ENCODE data around the gene NSD1. TPM values are rescaled to one million over a fixed set of nuclear protein-coding genes. Genes with fewer than 3 reads are reported as not detected.

NSD1 gene
- total RNA-seq, 2 experiments from 2014 or later, result 50.2 to 51.7 TPM

DNA sequence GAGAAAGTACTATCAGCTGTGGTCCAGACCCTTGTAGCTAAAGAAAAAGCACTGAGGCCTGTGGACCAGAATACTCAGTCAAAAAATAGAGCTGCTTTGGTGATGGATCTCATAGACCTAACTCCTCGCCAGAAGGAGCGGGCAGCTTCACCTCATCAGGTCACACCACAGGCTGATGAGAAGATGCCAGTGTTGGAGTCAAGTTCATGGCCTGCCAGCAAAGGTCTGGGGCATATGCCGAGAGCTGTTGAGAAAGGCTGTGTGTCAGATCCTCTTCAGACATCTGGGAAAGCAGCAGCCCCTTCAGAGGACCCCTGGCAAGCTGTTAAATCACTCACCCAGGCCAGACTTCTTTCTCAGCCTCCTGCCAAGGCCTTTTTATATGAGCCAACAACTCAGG, 161.1 kb downstream of the NSD1 start:
- intact Hi-C loops (cut with micrococcal nuclease), result no loop called here
- Mint-ChIP-seq H3K27me3 (ENCODE audit: low read depth) (no peaks in the 10 kb centered on the region), H3K27ac (no peak overlapping the region), H3K36me3 (ENCODE audit: low read depth) (peaks cover 34% of the 10 kb centered on the region), H3K9me3 (no peaks in the 10 kb centered on the region), H3K4me1 (ENCODE audit: low read depth) (peaks cover 28% of the 10 kb centered on the region), H3K4me3 (no peak overlapping the region)
- CTCF ChIA-PET, result interaction anchor here (0.6 to 0.7 kb wide), 2 partner anchors 42 to 184 kb away, joined by 3 read pairs; no protein-coding TSS in a partner anchor
- DNase-seq, result no peak

DNA sequence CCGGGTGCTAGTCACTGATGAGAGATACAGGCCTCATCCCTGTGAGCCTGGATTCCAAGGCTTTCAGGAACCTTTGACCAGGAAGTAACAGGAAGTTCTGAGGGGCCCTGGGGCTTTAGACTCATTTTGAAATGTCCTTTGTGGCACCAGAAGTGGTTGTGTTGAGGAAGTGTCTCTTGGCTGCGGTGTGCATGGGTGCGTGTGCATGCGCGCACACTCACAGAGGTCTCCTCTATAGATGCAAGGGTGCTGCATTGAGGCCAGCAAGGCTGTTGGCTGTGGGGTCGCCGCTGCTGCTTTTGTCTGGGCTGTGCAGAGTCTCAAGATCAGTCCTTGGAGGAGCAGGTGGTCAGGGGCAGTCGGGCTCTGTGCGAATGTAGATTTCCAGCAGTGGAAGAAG, 162.4 kb downstream of the NSD1 start:
- Mint-ChIP-seq H3K36me3 (ENCODE audit: low read depth) (peaks cover 31% of the 10 kb centered on the region), H3K9me3 (no peaks in the 10 kb centered on the region), H3K27ac (peak overlapping the region; percentile 50), H3K4me3 (no peak overlapping the region), H3K4me1 (ENCODE audit: low read depth) (peaks cover 39% of the 10 kb centered on the region), H3K27me3 (ENCODE audit: low read depth) (no peaks in the 10 kb centered on the region)
- no peak for DNase-seq
- CTCF ChIA-PET, result interaction anchor here (6.9 kb wide), 1 partner anchor 182 kb away, joined by 36 read pairs; no protein-coding TSS in a partner anchor
- intact Hi-C loops (cut with micrococcal nuclease), result no loop called here

DNA sequence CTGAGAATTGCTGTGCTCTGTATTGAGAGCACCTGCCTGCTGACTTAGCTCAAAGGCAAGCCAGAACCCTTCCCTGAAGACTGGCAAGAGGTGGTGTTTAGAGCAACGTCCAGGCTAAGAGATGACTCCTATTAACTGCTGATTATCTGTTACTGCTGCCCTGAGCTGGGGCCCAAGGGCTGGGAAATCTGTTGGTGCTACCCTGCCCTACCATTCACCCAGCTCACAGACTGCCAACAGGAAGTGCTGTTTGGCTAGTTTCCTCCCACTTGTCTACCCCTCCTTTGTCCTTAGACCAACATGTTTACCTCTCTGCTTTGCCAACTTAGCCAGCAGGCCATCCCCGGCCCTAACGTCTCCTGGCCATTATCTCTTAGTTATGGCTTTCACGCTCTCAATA, 163.0 kb downstream of the NSD1 start:
- Mint-ChIP-seq H3K27me3 (ENCODE audit: low read depth) (no peaks in the 10 kb centered on the region), H3K27ac (peak overlapping the region; percentile 54), H3K36me3 (ENCODE audit: low read depth) (peaks cover 30% of the 10 kb centered on the region), H3K4me3 (no peak overlapping the region), H3K9me3 (no peaks in the 10 kb centered on the region), H3K4me1 (ENCODE audit: low read depth) (peaks cover 46% of the 10 kb centered on the region)
- DNase-seq, result no peak
- CTCF ChIA-PET, result interaction anchor here (1.2 to 6.9 kb wide), 2 partner anchors 22 to 183 kb away, joined by 4 to 36 read pairs; no protein-coding TSS in a partner anchor
- intact Hi-C loops (cut with micrococcal nuclease), result no loop called here

DNA sequence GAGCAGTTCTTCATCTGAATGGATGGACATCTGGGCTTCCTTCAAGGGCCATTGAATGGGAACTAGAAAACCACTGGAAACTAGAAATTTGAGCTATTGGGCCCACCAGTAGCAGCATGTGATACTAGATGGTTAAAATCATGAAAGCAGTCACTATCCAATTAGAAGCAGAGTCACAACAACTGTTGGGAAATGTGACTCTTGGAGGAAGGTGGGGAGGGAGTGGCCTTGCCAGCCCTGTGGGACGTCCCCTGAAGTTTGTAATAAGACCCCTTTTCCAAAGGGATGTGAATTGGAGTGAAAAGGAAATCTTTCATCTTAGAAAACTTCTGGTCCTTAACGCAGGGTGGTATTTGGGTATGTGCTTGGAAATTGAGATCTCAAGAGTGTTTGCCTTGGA, 164.3 kb downstream of the NSD1 start:
- H3K27ac Mint-ChIP-seq, result no peak overlapping the region
- peaks cover 19% of the 10 kb centered on the region for H3K36me3 Mint-ChIP-seq (ENCODE audit: low read depth)
- intact Hi-C loops (cut with micrococcal nuclease), result no loop called here
- CTCF ChIA-PET, result interaction anchor here (1.2 to 6.9 kb wide), 3 partner anchors 12 to 184 kb away, joined by 4 to 36 read pairs (median 22); no protein-coding TSS in a partner anchor
- H3K9me3 Mint-ChIP-seq, result no peaks in the 10 kb centered on the region
- DNase-seq, result no peak
- H3K27me3 Mint-ChIP-seq (ENCODE audit: low read depth), result no peaks in the 10 kb centered on the region
- H3K4me1 Mint-ChIP-seq (ENCODE audit: low read depth), result peaks cover 56% of the 10 kb centered on the region
- no peak overlapping the region for H3K4me3 Mint-ChIP-seq

DNA sequence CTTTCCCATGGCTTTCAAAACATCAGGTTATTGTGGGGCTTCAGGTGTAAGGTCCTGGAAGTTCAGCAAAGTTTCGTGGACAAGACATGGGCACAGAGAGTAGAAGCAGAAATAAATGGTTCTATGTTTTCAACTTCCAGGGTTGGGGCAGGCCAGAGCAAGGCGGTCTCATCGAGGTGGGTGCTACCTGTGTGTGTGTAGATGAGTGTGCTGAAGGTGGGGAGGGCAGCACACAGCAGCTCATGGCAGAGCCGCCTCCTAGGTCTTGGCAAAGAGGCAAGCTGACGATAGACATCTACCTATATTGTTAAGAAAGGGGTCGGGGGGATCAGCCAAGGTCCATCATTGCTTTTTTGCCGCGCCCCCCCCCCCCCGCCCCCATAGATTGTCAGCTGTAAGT, 166.1 kb downstream of the NSD1 start:
- intact Hi-C loops (cut with micrococcal nuclease), result no loop called here
- no peak for DNase-seq
- Mint-ChIP-seq H3K4me1 (ENCODE audit: low read depth) (peaks cover 64% of the 10 kb centered on the region), H3K27me3 (ENCODE audit: low read depth) (no peaks in the 10 kb centered on the region), H3K4me3 (no peak overlapping the region), H3K9me3 (no peaks in the 10 kb centered on the region), H3K36me3 (ENCODE audit: low read depth) (peaks cover 19% of the 10 kb centered on the region), H3K27ac (peak overlapping the region; percentile 63)
- CTCF ChIA-PET, result interaction anchor here (3.3 to 6.9 kb wide), 2 partner anchors 10 to 186 kb away, joined by 22 to 36 read pairs; no protein-coding TSS in a partner anchor

DNA sequence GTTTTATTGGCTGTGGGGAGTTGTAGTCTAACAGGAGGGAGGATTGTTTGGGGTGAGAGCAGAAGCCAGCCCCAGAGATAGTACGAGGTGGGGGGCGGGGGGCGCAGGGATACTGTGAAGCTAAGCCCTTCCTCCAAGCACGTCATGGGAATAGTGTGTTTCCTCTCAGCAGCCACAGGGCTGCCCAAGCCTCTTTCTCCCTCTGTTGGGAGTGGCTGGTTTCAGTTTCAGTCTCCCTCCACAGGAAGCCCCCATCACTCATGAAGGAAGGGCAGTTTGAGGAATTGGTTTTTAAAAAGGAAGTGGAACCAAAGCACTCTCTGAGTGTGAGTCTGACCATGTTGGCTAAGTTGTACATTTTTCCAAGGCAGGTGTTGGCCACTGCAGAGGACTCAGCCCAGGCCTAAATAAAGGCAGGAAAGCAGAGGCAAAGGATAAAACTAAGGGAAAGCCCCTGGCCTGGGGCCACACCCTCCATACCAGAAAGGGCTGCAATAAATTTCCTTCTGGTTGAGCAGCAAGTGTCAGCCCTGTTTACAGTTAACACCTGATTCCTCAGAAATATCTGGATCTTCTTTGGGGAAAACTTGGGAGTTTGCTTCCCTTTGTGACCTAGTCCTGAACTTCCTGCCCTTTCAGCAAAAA, 166.8 kb downstream of the NSD1 start:
- peaks cover 64% of the 10 kb centered on the region for H3K4me1 Mint-ChIP-seq (ENCODE audit: low read depth)
- no peaks in the 10 kb centered on the region for H3K9me3 Mint-ChIP-seq
- no peaks in the 10 kb centered on the region for H3K27me3 Mint-ChIP-seq (ENCODE audit: low read depth)
- CTCF ChIA-PET, result interaction anchor here (1.3 to 6.9 kb wide), 5 partner anchors 9 to 214 kb away, joined by 3 to 36 read pairs (median 8); partner anchors contain the start of gene FGFR4
- peaks cover 21% of the 10 kb centered on the region for H3K36me3 Mint-ChIP-seq (ENCODE audit: low read depth)
- intact Hi-C loops (cut with micrococcal nuclease), result no loop called here
- DNase-seq, result peak; percentile 52
- no peak overlapping the region for H3K4me3 Mint-ChIP-seq
- peak overlapping the region; percentile 63 for H3K27ac Mint-ChIP-seq

DNA sequence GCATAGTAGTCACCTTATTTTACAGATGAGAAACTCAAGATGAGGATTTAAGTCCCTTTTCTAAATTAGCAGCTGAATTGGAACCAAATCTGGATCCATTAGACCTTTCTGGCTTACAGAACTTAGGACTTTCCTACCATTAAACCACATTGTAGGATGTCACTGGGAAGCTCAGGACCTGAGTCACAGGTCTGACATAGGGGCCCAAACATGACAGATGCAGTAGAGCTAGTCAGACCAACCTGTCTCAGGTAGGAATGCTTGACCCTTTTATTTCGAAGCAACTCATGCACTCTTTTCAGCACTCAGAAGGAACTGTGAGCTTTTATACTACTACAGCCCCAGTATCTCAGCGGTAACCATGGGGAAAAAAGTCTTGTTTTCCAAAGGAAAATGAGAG, 167.4 kb downstream of the NSD1 start:
- no peak overlapping the region for H3K4me3 Mint-ChIP-seq
- H3K4me1 Mint-ChIP-seq (ENCODE audit: low read depth), result peaks cover 64% of the 10 kb centered on the region
- no peaks in the 10 kb centered on the region for H3K27me3 Mint-ChIP-seq (ENCODE audit: low read depth)
- peak overlapping the region; percentile 63 for H3K27ac Mint-ChIP-seq
- CTCF ChIA-PET, result interaction anchor here (1.0 to 6.9 kb wide), 6 partner anchors 9 to 214 kb away, joined by 3 to 36 read pairs (median 5); partner anchors contain the start of gene FGFR4
- intact Hi-C loops (cut with micrococcal nuclease), result no loop called here
- no peak for DNase-seq
- no peaks in the 10 kb centered on the region for H3K9me3 Mint-ChIP-seq
- H3K36me3 Mint-ChIP-seq (ENCODE audit: low read depth), result peaks cover 21% of the 10 kb centered on the region

DNA sequence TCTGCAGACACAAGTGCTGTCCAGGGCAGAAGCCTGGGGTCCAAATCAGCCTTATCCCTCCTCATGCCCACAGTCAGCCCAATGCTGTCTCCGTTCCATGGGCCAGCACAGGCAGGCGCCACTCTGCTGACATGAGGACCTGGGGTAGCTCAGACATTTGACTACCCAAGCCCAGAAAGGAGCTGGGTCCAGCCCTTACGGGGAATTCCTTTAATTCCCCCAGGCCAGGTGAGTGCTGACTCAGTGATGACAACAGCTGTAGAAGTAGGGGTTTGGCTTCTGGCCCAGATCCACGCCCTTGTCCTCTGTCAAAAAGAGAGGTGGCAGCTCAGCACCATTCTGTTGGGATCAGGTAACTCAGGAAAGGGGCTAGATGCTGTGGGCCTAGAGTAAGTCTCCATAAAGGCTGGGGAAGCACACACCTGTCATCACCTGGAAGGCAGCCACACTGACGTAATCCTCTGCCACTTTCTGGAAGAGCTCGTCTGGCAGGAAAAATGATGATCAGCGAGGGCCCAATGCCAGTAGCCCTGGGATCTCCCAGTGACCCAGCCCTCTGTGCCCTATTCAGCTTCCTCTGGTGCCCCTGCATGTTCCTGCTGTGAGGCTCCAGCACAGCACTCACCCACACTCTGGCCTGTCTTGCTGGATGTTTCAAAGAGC, 168.1 kb downstream of the NSD1 start:
- peaks cover 25% of the 10 kb centered on the region for H3K36me3 Mint-ChIP-seq (ENCODE audit: low read depth)
- no peaks in the 10 kb centered on the region for H3K9me3 Mint-ChIP-seq
- CTCF ChIA-PET, result interaction anchor here (1.0 to 6.9 kb wide), 6 partner anchors 8 to 215 kb away, joined by 3 to 36 read pairs (median 5); partner anchors contain the start of gene FGFR4
- no peaks in the 10 kb centered on the region for H3K27me3 Mint-ChIP-seq (ENCODE audit: low read depth)
- peak; percentile 38 for DNase-seq
- H3K27ac Mint-ChIP-seq, result peak overlapping the region; percentile 63
- H3K4me3 Mint-ChIP-seq, result no peak overlapping the region
- peaks cover 61% of the 10 kb centered on the region for H3K4me1 Mint-ChIP-seq (ENCODE audit: low read depth)
- intact Hi-C loops (cut with micrococcal nuclease), result loop anchor here (2.0 kb wide), 1 partner anchor 187 kb away; no protein-coding TSS in a partner anchor

DNA sequence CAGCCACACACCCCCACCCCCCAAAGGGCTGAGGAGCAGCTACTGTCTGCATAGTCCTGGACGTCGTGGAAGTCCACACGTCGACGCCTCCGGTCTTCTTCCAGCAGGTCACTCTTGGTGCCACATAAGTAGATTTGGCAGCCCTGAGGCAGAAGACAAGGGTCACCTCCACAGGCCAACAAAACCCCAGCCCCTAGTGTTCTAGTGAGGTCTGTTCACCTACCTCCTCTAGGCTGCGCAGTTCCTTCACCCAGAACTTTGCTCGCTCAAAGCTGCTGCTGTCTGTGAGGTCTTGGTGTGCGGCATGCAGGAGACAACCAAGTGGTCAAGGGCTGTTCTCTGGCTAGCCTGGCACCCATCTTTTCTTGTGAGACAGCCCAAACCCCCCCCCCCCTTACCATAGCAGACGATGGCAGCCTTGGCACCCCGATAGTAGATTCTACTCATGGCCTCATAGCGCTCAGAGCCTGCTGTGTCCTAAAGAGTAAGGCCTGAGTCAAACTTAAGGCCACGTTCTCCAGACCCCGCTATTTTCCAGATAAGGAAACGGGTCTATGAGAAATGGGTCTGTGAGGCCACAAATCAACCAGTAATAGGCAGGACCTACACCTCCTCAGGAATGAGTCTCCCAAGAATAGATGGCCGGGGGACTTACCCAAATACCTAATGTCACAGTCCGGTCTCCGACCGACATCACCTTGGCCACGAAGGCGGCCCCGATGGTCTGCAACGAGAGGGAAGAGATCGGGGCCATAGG, 169.0 kb downstream of the NSD1 start:
- Mint-ChIP-seq H3K9me3 (no peaks in the 10 kb centered on the region), H3K36me3 (ENCODE audit: low read depth) (peaks cover 29% of the 10 kb centered on the region), H3K27me3 (ENCODE audit: low read depth) (no peaks in the 10 kb centered on the region), H3K4me3 (peak overlapping the region; percentile 95), H3K27ac (no peak overlapping the region), H3K4me1 (ENCODE audit: low read depth) (peaks cover 64% of the 10 kb centered on the region)
- intact Hi-C loops (cut with micrococcal nuclease), result loop anchor here (1.0 to 2.0 kb wide), 3 partner anchors 10 to 188 kb away; no protein-coding TSS in a partner anchor
- CTCF ChIA-PET, result interaction anchor here (1.0 to 6.9 kb wide), 5 partner anchors 7 to 702 kb away, joined by 3 to 36 read pairs (median 7); no protein-coding TSS in a partner anchor
- DNase-seq, result no peak

DNA sequence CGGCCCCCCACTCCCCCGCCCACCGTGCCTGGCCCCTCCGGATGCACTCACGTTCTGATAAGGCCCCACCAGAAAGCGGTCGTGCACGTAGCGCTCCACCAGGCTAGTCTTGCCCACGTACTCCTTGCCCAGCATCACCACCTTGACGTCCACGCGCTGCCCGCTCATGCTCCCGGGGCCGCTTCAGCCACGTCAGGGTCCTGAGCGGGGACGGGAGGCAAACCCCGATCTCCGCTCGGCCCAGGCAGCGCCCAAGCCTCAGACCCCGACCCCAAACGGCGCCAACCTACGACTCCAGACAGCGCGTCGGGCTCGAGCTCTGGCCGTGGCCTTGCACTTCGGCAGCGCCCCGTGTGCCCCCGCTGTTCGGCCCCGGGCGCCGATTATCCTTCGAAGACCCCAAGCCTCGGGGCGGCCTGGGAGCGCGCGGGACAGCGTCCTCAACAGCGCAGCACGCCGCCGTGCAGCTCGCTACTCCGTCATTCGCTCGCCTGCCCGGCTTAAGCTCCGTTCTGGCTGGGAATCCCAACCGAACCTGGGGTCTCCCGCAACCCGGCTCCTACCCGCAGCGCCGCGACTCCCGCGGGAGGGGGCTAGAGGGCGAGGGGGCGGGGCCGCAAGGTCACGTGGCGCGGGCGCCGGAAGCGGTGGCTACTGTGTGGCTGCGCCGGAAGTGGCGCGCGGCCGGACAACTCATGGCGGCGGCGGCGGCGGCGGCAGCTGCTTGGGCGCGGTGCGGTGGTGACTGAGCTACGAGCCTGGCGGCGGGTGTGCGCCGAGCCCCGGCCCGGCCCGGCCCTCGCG, 169.8 kb downstream of the NSD1 start, which contains the start of the genes PRELID1 and RAB24:
Gene PRELID1, plus strand, starts transcription at position 679 of the 804 bp plus-strand sequence. CDS start 187 bp downstream, outside the sequence.
Gene RAB24, minus strand, starts transcription at position 599 of the 804 bp plus-strand sequence. Its CDS starts 431 bp downstream, at position 168.
- intact Hi-C loops (cut with micrococcal nuclease), result loop anchor here (1.0 to 2.0 kb wide), 3 partner anchors 9 to 189 kb away; no protein-coding TSS in a partner anchor
- peak; percentile 89 for DNase-seq
- Mint-ChIP-seq H3K27ac (peak within 1 kb of the TSS; percentile 88), H3K36me3 (ENCODE audit: low read depth) (peaks cover 29% of the 10 kb centered on the region), H3K27me3 (ENCODE audit: low read depth) (no peaks in the 10 kb centered on the region), H3K4me1 (ENCODE audit: low read depth) (peaks cover 64% of the 10 kb centered on the region), H3K4me3 (peak within 1 kb of the TSS; percentile 95), H3K9me3 (no peaks in the 10 kb centered on the region)
- CTCF ChIA-PET, result interaction anchor here (0.6 to 1.2 kb wide), 3 partner anchors 190 to 866 kb away, joined by 3 read pairs; no protein-coding TSS in a partner anchor

DNA sequence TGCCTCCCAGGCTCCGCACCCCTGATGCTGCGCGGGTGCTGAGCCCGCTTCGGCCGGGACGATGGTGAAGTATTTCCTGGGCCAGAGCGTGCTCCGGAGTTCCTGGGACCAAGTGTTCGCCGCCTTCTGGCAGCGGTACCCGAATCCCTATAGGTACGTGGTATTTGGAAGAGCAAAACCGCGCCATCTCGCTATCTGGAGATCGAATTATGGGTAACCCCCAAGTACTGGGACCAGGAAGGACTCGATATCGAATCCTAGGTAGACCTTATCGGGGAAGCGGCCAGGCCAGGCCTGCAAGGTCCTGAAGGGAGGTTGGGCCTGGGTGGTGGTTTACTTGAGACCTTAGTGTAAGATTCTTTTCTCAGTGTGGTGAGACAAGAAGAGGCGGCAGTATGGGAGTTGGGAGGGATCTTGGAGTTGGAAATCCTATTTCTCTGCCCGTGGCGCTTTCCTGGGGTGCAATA, 170.4 kb downstream of the NSD1 start:
- Mint-ChIP-seq H3K4me3 (peak overlapping the region; percentile 95), H3K27me3 (ENCODE audit: low read depth) (no peaks in the 10 kb centered on the region), H3K9me3 (no peaks in the 10 kb centered on the region), H3K4me1 (ENCODE audit: low read depth) (peaks cover 63% of the 10 kb centered on the region), H3K36me3 (ENCODE audit: low read depth) (peaks cover 29% of the 10 kb centered on the region), H3K27ac (peak overlapping the region; percentile 88)
- intact Hi-C loops (cut with micrococcal nuclease), result loop anchor here (1.0 to 2.0 kb wide), 3 partner anchors 8 to 189 kb away; no protein-coding TSS in a partner anchor
- no peak for DNase-seq
- CTCF ChIA-PET, result interaction anchor here (0.6 to 1.2 kb wide), 4 partner anchors 98 to 867 kb away, joined by 3 read pairs; no protein-coding TSS in a partner anchor
